Thyroid gland (tissue), 4 donors: ENCODE results near the gene SARDH. TPM values are rescaled to one million over a fixed set of nuclear protein-coding genes. Genes with fewer than 3 reads are reported as not detected.

Source experiments
- DNase-seq, 2 donors: peaks; one replicate each; pipeline ENCODE4 v3.0.0-alpha.2; 2019
- H3K27ac ChIP-seq, 3 donors: fragments of 200-600 bp; sonication (generic); 1 replicate in 2 of 3; 2 replicates in 1 of 3; pipeline ENCODE4 v1.5.1; 2016 to 2019; ENCODE audit warnings: mild to moderate bottlenecking in 1 of 3, moderate library complexity in 1 of 3
- H3K27me3 ChIP-seq: fragments of 200-600 bp; sonication (generic); one replicate; pipeline ENCODE4 v1.5.1; 2019
- H3K36me3 ChIP-seq, 2 donors: fragments of 200-600 bp; sonication (generic); one replicate each; pipeline ENCODE4 v1.5.1; 2016 to 2019
- H3K4me1 ChIP-seq, 2 donors: fragments of 200-600 bp; sonication (generic); one replicate each; pipeline ENCODE4 v1.5.1; 2017 to 2019
- H3K4me3 ChIP-seq, 3 donors: fragments of 200-600 bp; sonication (generic); replicated peaks in 1 of 3; 1 replicate in 2 of 3; 2 replicates in 1 of 3; pipeline ENCODE4 v1.5.1; 2016; ENCODE audit warnings: mild to moderate bottlenecking in 1 of 3
- H3K9me3 ChIP-seq: fragments of 200-600 bp; sonication (generic); one replicate; pipeline ENCODE4 v1.5.1; 2017
- POLR2A ChIP-seq, 2 donors: fragments of 450-650 bp; IDR thresholded peaks; one replicate each; pipeline ENCODE4 v1.6.1; 2017; ENCODE audit warnings: antibody characterized with exemption in 2 of 2, mild to moderate bottlenecking in 2 of 2, moderate library complexity in 1 of 2
- WGBS, 2 donors: methylation state at CpG; one replicate each; pipeline ENCODE4 v1.1.5; 2017; 5-methylcytosine and 5-hydroxymethylcytosine counted together
- intact Hi-C: fragments of 100-400 bp; cut with DNase I; formaldehyde crosslinking; loops from one replicate; pipeline ENCODE4 v1.15.1; 2023
- total RNA-seq, 4 donors: library from RNA; depleted of rRNA; stranded (reverse); fragments of >200 nt; gene quantifications; one replicate each; pipeline ENCODE4 v1.2.3, GENCODE V29; 2016
- TF ChIP-seq, protein P1 (sequence below), 6 experiments: fragments of 200-600 bp in 3 of 6; fragments of 450-650 bp in 3 of 6; sonication (generic) in 3 of 6; IDR thresholded peaks; one replicate each; pipeline ENCODE4 v1.5.1; 2016 to 2019; ENCODE audit warnings: antibody characterized with exemption in 6 of 6, mild to moderate bottlenecking in 2 of 6, inconsistent platforms in 1 of 6, moderate library complexity in 1 of 6

The SARDH gene
- total RNA-seq, 4 donors from 2014 or later: 2.2 to 6.2 (median 3.3) TPM; not detected in 1

GRCh38 chr9:133735931-133736330, 2.2 kb downstream of the SARDH start:
- no peak overlapping the region for H3K27ac ChIP-seq
- intact Hi-C loops: no loop called here
- no peaks in the 10 kb centered on the region for H3K36me3 ChIP-seq
- no peaks in the 10 kb centered on the region for H3K27me3 ChIP-seq
- no peaks in the 10 kb centered on the region for H3K9me3 ChIP-seq
- WGBS, 2 donors: 86 to 87% methylated on average over 8 of the region's 8 CpGs
- TF ChIP-seq POLR2A (IDR thresholded peaks at IDR 0.05): no peak
- TF ChIP-seq, protein P1, sequence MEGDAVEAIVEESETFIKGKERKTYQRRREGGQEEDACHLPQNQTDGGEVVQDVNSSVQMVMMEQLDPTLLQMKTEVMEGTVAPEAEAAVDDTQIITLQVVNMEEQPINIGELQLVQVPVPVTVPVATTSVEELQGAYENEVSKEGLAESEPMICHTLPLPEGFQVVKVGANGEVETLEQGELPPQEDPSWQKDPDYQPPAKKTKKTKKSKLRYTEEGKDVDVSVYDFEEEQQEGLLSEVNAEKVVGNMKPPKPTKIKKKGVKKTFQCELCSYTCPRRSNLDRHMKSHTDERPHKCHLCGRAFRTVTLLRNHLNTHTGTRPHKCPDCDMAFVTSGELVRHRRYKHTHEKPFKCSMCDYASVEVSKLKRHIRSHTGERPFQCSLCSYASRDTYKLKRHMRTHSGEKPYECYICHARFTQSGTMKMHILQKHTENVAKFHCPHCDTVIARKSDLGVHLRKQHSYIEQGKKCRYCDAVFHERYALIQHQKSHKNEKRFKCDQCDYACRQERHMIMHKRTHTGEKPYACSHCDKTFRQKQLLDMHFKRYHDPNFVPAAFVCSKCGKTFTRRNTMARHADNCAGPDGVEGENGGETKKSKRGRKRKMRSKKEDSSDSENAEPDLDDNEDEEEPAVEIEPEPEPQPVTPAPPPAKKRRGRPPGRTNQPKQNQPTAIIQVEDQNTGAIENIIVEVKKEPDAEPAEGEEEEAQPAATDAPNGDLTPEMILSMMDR (IDR thresholded peaks at IDR 0.05): no peak
- H3K4me1 ChIP-seq: peaks cover 15 to 16% of the 10 kb centered on the region in 2 donors
- no peak overlapping the region for H3K4me3 ChIP-seq
- DNase-seq: no peak

DNA sequence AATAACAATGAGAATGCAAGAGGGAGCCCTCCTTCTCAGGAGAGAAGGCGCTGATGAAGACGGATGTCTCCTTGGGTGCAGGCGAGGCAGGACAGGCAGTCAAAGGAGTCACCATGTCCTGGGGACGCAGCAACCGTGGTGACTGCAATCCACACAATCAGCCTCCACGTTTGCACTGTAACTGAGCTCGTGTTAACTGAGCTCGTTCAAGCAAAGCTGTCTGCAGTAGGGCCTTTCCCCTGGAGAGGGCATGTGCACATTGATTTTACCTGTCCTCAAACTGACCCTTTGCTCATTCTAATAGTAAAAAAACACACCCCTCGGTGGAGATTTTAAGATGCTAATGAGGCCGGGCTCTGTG, 2.8 kb downstream of the SARDH start:
- intact Hi-C loops: no loop called here
- no peak overlapping the region for H3K4me3 ChIP-seq
- H3K9me3 ChIP-seq: no peaks in the 10 kb centered on the region
- no peak overlapping the region for H3K27ac ChIP-seq
- WGBS, 2 donors: 66 to 74% methylated on average over 10 of the region's 10 CpGs
- H3K4me1 ChIP-seq: peaks cover 15 to 16% of the 10 kb centered on the region in 2 donors
- no peaks in the 10 kb centered on the region for H3K27me3 ChIP-seq
- no peak for TF ChIP-seq POLR2A (IDR thresholded peaks at IDR 0.05)
- TF ChIP-seq, protein P1 (IDR thresholded peaks at IDR 0.05): no peak
- no peaks in the 10 kb centered on the region for H3K36me3 ChIP-seq
- no peak for DNase-seq

GRCh38 chr9:133734590-133735414, 3.4 kb downstream of the SARDH start:
- intact Hi-C loops: no loop called here
- Histone ChIP-seq H3K27ac (no peak overlapping the region), H3K9me3 (no peaks in the 10 kb centered on the region), H3K27me3 (no peaks in the 10 kb centered on the region), H3K36me3 (no peaks in the 10 kb centered on the region), H3K4me3 (no peak overlapping the region), H3K4me1 (peaks cover 15 to 16% of the 10 kb centered on the region in 2 donors)
- WGBS, 2 donors: 61 to 62% methylated on average over 14 to 20 of the region's 23 CpGs
- TF ChIP-seq, protein P1 (IDR thresholded peaks at IDR 0.05): no peak
- TF ChIP-seq POLR2A (IDR thresholded peaks at IDR 0.05): no peak
- no peak for DNase-seq

DNA sequence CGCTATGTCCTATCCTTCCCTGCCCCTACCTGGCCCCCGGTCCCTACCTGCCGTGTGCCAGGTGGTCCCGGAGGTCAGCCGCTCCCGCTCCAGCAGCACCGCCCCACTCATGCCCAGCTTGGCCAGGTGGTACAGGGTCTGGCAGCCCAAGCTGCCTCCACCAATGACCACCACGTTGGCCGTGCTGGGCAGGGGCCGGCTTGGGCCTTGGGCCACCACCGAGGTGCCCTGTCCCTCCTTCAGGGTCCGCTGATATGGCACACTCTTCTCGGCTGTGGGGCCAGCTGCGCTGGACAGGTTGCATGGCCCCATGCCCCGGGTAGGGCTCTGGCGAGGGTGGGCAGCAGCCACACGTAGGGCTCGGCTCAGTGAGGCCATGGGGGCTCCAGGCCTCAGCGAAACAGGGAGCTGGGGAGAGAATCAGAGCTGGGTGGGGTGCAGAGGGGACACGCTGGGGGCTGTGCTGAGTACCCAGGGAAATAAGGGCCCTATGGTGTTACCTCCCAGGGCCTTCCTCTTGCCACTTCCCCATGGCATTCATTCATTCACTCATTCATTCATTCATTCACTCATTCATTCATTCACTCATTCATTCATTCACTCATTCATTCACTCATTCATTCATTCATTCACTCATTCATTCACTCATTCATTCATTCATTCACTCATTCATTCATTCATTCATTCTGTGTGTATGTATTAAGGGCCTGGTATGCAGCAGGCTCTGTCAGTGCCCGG, 4.2 kb downstream of the SARDH start:
- 88 to 91% methylated on average over 16 to 18 of the region's 21 CpGs for WGBS, 2 donors
- TF ChIP-seq POLR2A (IDR thresholded peaks at IDR 0.05): no peak
- TF ChIP-seq, protein P1 (IDR thresholded peaks at IDR 0.05): no peak
- Histone ChIP-seq H3K4me3 (no peak overlapping the region), H3K36me3 (no peaks in the 10 kb centered on the region), H3K27me3 (no peaks in the 10 kb centered on the region), H3K9me3 (no peaks in the 10 kb centered on the region), H3K27ac (no peak overlapping the region), H3K4me1 (peaks cover 15 to 16% of the 10 kb centered on the region in 2 donors)
- intact Hi-C loops: no loop called here
- DNase-seq: no peak

GRCh38 chr9:133733421-133733795, 4.7 kb downstream of the SARDH start:
- 89% methylated on average over 4 of the region's 4 CpGs for WGBS, 2 donors
- no peak overlapping the region for H3K4me3 ChIP-seq

More at GRCh38 chr9:133733421-133733795, 4.7 kb downstream of the SARDH start:
- Histone ChIP-seq H3K36me3 (no peaks in the 10 kb centered on the region), H3K27me3 (no peaks in the 10 kb centered on the region), H3K4me1 (peaks cover 15 to 16% of the 10 kb centered on the region in 2 donors), H3K9me3 (no peaks in the 10 kb centered on the region), H3K27ac (no peak overlapping the region)
- TF ChIP-seq POLR2A (IDR thresholded peaks at IDR 0.05): no peak
- TF ChIP-seq, protein P1 (IDR thresholded peaks at IDR 0.05): no peak
- intact Hi-C loops: no loop called here
- DNase-seq: no peak
